ENCODE data around the gene HOXB5.

Gene HOXB5

DNA sequence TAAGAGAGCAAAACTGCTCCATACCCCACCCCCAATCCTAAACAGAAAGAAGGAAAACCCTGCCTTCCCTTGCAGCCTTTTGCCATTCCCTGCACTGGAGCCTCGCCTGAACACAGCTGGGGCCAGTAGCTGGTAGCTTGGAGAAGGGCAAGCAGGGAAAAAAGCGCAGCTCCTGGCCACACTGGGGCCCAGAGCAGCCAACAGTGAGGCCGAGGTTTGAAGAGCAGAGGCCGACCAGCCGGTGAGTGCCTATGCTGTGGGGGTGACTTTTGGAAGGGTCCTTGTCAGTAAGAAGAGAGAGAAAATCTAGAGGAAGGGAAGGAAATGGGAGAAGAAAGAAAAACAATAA is 35.8 kb upstream of the HOXB5 start:
- DNase-seq (ENCODE audit: low read depth in 2 of 2): no peak

DNA sequence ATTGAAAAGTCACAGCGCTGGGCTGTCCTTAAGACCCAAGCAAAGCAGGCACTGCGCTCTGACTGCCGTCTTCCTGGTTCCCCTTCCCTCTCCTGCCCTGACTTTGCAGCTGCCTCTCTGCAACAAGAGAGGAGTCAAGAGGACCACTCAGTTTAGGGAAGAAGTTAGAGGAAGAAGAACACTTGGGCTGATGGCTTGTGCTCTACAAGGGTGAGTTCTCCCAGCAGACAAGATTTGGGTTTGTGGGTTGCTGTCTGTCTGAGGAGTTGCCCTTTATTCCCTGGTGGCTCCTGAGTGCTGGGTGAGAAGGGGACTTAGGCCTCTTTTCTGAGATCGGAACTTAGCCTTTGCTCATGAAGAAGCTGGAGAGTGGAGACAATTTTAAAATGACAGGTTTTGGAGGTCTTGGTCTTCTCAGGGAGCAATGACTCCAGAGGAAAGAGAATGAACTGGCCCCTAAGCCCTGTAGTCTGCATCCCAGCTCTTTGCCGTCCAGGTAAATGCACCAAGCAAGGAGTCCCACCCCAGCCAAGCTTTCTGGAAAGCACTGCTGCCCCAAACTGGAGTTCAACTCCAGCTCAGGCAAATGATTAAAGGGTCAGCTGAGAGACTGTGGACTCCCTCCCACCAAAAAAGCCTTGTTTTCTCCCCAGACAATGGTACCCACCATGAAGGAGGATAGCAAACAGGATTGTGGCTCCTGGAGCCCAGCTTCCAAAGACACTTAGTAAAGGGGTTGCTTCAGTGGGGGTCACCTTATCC is 35.3 kb upstream of the HOXB5 start:
- DNase-seq (ENCODE audit: low read depth in 2 of 2): no peak

GRCh38 chr17:48627623-48628521 is 34.3 kb upstream of the HOXB5 start:
- no peak for DNase-seq (ENCODE audit: low read depth in 2 of 2)

- DNase-seq (ENCODE audit: low read depth in 2 of 2): no peak
Measured at GRCh38 chr17:48627118-48627597, 33.6 kb upstream of the HOXB5 start.

DNA sequence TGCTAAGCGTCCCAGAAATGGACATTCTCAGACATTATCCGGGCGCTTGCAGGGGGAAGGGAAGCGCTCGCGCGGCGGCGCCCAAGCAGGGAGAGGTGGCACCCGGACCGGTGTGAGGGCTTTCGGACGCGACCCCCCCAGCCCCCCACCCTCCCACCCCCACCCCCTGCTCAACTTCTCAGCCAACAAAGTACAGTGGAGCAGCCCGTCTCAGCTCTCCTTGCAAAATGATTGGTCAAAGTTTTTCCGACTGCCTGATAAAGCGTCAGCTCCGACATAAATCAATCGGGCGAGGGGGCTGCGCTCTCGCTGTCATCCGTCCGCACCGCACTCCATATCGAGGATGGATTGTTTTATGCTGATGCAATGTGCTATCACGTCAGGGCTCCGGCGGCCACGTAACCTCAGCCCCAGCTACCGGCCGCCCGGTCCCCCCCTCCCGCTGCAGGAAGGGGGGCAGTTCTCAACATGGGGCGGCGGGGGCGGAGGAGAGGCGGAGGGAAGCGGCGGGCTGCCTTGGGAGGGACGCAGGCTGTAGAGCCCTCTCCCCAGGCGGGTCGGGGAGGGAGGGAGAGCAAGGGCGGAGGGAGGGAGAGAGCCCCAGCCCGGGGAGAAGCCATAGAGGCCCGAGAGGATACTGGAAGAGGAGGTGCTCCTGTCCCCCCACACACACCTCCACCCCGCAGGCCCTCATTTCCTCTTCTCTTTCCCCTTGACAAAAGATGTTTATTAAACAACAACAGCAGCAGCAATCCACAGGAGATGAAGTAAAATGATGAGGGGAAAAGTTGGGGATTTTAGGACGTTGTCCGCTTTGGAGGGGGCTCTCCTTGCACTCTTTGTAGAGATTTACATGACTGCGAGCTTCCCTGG is 32.9 kb upstream of the HOXB5 start, which contains the start of gene HOXB9:
TSS of gene HOXB9 (minus strand) at position 114 of the 873 bp plus-strand sequence. CDS start at position 25, 89 bp downstream.
- DNase-seq (ENCODE audit: low read depth in 2 of 2): peak; percentile 49 to 52

DNA sequence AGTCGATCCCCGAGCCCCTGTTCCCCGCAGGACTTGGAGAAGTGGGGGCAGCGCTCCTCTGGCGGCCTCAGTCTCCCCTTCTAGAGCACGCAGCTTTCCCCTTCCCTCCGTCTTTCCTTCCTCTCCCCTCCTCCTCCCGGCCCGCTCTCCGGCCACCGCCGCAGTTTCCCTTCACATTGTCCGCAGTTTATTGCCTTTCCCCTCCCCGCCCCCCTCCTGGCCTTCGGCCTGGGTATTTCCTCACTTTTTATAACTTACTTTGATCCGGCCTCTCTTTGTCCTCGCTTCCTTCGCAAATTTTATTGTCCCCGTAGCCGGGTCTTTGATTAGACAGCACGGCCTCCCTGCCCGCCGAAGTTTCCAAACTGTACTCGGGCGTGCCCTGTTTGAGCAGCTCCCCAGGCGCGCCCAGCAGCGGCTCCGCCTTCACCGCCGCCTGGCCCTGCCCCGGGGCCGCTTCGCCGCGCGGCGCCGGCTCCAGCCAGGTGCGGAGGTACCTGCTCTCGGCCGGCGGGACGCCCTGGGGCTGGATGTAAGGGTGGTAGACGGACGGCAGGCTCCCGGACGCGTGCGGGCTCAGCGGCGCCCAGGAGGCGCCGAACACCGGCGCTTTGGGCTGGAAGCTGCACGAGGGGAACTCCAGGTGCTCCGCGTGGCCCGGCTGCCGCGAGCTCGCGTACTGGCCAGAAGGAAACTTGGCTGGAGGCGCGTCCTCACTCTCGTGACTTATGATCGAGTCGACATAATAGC is 32.1 kb upstream of the HOXB5 start:
- DNase-seq (ENCODE audit: low read depth in 2 of 2): peak in 1 of 2 donors; percentile 49

GRCh38 chr17:48624544-48625494 is 31.2 kb upstream of the HOXB5 start:
- no peak for DNase-seq (ENCODE audit: low read depth in 2 of 2)

DNA sequence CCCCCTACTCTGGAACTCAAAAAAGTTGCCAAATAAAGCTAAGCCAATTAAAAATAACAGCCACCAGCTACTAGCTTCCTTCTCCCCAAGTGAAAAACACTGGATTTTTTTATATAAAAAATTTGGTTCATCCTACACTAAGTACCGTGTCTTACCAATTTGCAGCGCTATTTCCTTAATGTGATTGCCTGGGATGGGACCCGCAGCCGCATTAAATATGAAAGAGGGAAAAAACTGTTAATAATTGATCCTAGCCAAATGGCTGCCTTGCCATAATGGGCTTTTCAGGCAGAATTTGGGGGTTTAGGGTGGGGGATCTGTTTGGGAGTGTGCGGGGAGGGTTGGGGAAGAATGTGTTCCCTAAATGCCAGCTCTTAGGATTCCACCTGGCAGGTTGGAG is 30.5 kb upstream of the HOXB5 start:
- no peak for DNase-seq (ENCODE audit: low read depth in 2 of 2)

- no peak for DNase-seq (ENCODE audit: low read depth in 2 of 2)
Measured at GRCh38 chr17:48623583-48623982, 30.0 kb upstream of the HOXB5 start.

GRCh38 chr17:48622857-48623256 is 29.3 kb upstream of the HOXB5 start:
- no peak for DNase-seq (ENCODE audit: low read depth in 2 of 2)

DNA sequence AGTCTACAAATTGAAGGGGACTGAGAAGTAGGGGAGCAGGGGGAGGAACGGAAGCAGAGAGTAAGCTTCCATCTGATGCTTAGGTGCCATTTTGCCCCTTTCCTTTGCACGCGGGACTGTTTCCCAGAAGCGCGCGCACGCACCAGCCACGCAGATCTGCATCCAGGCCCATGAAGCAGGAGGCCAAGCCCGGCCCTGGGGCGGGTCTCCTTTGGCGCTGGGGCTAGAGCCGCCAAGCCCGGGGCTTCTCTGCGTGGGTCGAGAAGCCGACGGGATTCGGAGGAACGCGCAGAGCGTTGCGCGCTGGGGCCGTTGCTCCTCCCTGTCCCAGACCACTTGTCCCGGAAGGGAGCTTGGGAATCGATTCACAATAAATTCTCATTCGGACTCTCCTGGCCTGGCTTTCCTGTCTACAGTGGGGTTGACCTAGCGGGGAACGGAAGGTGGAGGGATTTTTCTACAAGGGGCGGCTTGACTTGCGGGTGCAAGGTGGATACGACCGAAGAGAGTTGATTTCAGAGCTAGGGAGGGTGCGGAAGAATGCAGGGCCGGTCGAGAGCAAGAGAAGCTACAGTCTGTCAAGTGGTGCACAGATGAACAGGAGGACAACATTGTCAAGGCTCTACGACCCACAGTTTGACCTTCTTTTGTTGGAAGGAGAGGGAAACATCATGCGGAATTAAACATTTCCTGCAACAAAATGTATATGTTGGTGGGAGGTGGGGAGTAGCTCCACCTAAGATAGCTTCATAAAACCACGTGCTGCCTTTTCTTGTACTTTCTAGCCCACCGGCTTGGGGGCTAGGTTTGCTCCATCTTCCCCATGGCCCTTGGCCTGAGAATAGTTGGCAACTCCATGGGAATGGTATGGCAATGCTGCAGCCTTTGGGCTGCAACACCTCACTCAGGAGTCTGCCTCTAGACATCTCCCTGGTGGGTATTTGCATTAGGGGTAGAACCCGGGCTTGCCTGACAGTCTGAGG is 28.1 kb upstream of the HOXB5 start:
- no peak for DNase-seq (ENCODE audit: low read depth in 2 of 2)

- DNase-seq (ENCODE audit: low read depth in 2 of 2): no peak
Measured at GRCh38 chr17:48620461-48621139, 27.0 kb upstream of the HOXB5 start.

DNA sequence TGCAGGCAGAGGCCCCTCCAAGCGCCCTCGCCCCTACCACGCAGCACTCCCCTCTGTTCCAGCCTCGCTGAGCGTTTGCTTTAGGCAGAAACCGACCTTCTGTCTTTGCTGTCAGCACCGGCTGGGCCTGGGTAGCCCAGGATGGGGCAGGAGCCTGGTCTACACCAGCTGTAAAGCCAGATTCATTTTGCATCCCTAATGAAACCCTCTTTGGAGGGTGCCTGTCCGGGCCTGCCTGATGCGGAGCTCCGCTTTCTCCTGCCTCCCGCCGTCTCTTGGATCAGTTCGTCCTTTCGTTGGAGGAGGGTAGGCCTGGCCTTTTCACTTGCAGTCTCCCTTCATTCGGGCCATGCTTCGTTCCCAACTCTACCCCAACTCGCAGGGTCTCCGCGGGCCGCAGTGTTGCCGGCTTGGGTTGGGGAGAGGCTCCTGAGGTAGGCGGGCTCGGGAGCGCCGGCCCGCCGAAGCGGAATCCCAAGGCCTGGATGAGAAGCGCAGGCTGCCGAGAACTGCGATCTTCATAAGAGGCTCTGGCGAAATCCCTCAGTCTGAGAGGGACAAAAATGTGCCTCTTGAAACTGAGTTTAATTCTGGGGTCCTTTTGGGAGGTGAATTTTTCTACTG is 26.4 kb upstream of the HOXB5 start:
- no peak for DNase-seq (ENCODE audit: low read depth in 2 of 2)

DNA sequence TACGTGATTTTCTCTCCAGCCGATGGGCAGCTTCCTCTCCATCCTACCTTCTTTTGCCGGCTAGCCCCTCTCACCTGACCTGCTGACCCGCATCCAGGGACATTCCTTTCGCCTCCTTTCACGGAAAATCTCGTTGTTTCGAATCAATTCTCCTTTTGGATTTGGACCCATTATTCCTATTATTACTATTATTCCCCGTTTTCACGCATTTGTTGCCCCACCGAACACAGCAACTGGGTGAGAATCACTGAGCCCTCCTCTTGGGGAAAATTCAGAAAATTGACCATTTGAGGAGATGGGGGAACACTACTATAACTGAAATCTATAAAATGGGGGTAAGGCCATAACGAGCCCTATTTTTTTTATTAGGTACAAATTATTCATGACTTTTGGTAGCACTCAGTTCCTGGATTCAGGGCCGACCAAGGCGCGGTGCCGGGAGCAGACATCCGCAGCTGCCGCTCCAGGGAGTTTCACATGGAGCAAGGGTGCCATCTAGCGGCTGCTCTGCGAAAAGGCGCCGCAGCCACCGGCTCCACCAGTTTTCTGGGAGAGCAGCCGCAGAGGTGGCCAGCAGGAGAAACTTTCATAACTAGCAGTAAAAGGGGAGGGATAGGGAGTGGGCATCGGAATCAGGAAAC is 24.8 kb upstream of the HOXB5 start:
- peak; percentile 80 to 83 for DNase-seq (ENCODE audit: low read depth in 2 of 2)

DNA sequence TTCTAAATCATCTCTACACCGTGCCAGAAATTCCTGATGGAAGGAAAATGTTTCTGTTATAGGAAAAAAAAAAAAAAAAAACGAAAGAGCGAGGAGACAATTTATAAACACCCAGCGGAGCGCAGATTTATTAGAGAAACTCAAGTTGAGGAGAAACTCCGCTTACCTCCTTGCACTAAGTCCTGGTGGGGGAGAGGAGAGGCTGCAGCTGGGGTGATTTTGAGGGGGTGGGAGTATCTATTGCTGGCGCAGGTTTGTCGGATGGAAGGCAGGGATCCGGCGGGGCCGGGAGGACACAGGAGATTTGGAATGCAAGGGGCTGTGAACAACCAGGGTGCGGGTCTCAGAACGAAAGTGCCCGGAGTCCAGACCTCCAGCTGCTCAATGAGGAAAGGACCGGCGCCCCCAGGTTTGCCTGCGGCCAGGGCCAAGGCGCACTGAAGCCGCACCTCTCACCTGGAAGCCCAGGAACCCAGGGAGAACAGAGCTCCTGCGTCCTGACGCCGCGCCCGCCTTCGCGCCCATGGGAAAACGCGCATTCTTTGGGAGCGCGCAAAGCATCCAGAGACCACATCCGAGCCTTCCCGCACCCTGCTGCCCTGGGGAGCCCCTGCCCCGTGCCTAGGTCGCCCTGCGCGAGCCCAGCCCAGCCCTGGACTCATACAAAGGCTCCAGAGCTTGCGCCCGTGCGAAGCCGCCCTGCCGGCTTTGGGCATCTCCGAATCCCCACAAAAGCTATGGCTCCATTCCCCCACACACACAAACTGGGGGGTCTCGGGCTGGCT is 24.1 kb upstream of the HOXB5 start:
- DNase-seq (ENCODE audit: low read depth in 2 of 2): no peak

GRCh38 chr17:48616717-48617470 is 23.3 kb upstream of the HOXB5 start:
- DNase-seq (ENCODE audit: low read depth in 2 of 2): no peak
